ENCODE results near the gene NINJ1.
A peak's percentile ranks its signal among the peaks of the same experiment; 100 is the strongest.

NINJ1 gene, protein sequence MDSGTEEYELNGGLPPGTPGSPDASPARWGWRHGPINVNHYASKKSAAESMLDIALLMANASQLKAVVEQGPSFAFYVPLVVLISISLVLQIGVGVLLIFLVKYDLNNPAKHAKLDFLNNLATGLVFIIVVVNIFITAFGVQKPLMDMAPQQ

DNA sequence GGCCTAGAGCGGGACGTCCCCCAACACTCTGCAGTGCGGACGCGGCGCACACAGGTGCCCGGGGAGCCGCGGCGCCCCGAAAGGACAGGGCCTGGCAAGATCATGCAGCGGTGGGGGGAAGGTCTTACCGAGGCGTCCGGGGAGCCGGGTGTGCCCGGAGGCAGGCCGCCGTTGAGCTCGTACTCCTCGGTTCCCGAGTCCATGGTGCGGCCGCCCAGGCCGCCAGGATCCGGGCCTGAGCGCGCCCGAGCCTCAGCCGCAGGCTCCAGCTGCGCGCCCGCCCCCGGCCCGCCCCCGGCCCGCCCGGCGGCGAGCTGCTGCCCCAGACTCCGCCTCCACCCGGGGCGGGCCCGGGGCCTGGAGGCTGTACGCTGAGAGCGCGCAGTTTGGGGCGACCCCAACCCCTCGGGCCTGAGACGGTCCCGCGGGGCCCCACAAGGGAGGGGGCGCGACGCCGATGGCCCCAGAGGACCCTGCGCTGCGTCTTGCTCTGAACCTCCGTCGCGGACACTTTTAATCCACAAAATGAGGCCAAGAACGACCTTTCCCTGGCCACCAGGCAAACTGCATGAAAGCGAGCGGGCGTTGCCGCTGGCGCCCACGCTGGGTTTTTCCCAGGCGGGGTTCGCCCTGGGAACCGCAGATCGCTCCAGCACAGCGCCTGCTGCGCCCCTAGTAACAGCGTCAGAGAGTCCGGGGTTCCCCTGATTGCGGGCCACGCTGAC, at the start of gene NINJ1:
TSS of gene NINJ1 (minus strand) at position 237 of the 725 bp plus-strand sequence. CDS start at position 203, 34 bp downstream.
- peaks cover 0 to 45% (median 28%) of the 10 kb centered on the region in 11 experiments; a peak in 13 of 22 replicates for H4K20me1 ChIP-seq
- H3K27me3 ChIP-seq = no peaks in the 10 kb centered on the region
- H3K9ac ChIP-seq = peak within 1 kb of the TSS; percentile 81 to 97 (median 90)
- no peak for TF ChIP-seq Cebpa-rat (IDR thresholded peaks at IDR 0.05)
- peaks cover 0 to 36% (median 9%) of the 10 kb centered on the region in 11 experiments; a peak in 12 of 22 replicates for H3K36me3 ChIP-seq
- peak within 1 kb of the TSS; percentile 82 to 100 (median 98) for H3K4me2 ChIP-seq
- peaks cover 71 to 93% (median 87%) of the 10 kb centered on the region in 10 experiments for H3K4me1 ChIP-seq
- peak within 1 kb of the TSS; percentile 77 to 96 (median 89) for H3K27ac ChIP-seq
- H3K4me3 ChIP-seq = peak within 1 kb of the TSS; percentile 84 to 97 (median 88)
- H3K9me3 ChIP-seq (replicated peaks in 1 of 11) = peaks cover 7 to 9% (median 8%) of the 10 kb centered on the region in 11 experiments

DNA sequence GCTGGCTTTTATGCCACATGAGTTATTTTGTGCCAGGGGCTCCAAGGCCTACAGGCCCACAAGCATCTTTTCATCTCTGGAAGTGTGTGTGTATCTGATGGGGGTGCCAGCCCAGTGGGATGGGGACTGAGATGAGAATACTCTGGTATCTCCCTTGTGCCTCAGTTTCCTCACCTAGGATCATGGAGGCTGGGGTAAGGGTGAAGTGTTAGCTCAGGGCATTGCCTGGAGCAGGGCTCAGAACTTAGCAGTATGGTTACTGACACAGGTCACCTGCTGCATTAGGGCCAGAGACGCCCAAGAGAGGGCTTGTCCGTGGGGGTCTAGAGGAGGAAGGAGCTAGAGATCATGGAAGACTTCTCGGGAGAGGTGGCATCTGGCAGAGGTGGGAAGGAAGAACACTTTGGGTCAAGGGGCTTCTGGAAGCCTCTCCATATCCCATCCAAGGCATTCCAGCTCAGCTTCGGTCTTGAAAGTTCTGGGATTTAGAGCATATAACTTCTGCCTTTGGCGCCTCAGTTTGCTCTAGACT, 49.1 kb upstream of the NINJ1 start:
- no peak for TF ChIP-seq Cebpa-rat (IDR thresholded peaks at IDR 0.05)
- Histone ChIP-seq H3K9me3 (replicated peaks in 1 of 11) (no peaks in the 10 kb centered on the region), H3K4me3 (peak overlapping the region; percentile 59 to 79 (median 74)), H3K27me3 (peaks cover 0 to 41% (median 14%) of the 10 kb centered on the region in 11 experiments; a peak in 15 of 22 replicates), H4K20me1 (peaks cover 0 to 28% (median 0%) of the 10 kb centered on the region in 11 experiments; a peak in 6 of 22 replicates), H3K36me3 (no peaks in the 10 kb centered on the region), H3K4me1 (peaks cover 7 to 51% (median 36%) of the 10 kb centered on the region in 10 experiments), H3K9ac (peak overlapping the region in 8 of 11 experiments; percentile 69 to 88 (median 78); a peak in 14 of 22 replicates), H3K27ac (no peak overlapping the region), H3K4me2 (peak overlapping the region; percentile 90 to 99 (median 97))

- H3K4me1 ChIP-seq = peaks cover 7 to 54% (median 37%) of the 10 kb centered on the region in 10 experiments
Measured at GRCh38 chr9:93182572-93182971, 48.5 kb upstream of the NINJ1 start.

DNA sequence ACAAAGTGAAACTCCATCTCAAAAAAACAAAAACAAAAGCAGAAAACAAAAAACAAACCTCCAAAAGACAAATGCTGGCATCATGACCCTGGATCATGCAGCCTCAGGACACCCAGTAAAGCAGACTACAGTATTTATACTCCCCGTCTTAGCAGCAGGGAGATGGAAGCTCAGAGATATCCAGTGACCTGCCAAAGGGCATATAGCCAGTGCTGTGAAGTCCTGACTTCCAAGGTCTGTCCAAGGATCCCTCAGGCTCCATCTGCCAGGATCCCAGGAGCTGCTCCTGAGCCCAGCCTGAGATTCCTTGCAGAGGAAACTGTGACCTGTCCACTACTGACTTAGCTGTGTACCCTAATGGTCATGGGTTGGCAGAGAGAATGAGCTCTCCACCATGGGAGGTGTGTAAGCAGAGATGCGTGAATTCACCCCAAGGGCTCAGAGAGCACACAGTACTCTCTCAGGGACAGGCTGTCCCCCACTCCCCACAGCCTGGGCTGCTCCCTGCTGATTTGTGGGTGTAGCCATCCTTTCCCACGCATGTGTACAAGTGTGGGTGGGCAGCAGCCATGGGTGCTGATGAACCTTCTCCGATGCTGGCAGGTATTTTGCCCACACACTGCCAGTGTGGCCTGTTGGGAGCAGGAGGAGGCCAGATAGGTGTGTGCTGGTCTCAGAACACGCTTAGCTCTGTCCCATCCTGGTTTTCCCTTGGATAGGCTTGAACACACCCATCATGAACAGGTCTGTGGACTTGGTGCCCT, 47.8 kb upstream of the NINJ1 start:
- Histone ChIP-seq H3K4me1 (peaks cover 7 to 47% (median 35%) of the 10 kb centered on the region in 10 experiments), H4K20me1 (peaks cover 0 to 19% (median 0%) of the 10 kb centered on the region in 11 experiments; a peak in 6 of 22 replicates), H3K9ac (no peak overlapping the region), H3K4me2 (no peak overlapping the region), H3K27me3 (peaks cover 0 to 41% (median 14%) of the 10 kb centered on the region in 11 experiments; a peak in 15 of 22 replicates), H3K27ac (no peak overlapping the region), H3K4me3 (no peak overlapping the region), H3K9me3 (replicated peaks in 1 of 11) (no peaks in the 10 kb centered on the region), H3K36me3 (no peaks in the 10 kb centered on the region)
- TF ChIP-seq Cebpa-rat (IDR thresholded peaks at IDR 0.05) = no peak

More at GRCh38 chr9:93182572-93182971, 48.5 kb upstream of the NINJ1 start:
- Histone ChIP-seq H3K9me3 (replicated peaks in 1 of 11) (no peaks in the 10 kb centered on the region), H3K9ac (no peak overlapping the region), H3K36me3 (no peaks in the 10 kb centered on the region), H3K27me3 (peaks cover 0 to 41% (median 14%) of the 10 kb centered on the region in 11 experiments; a peak in 15 of 22 replicates), H3K4me3 (no peak overlapping the region), H3K4me2 (peak overlapping the region in 4 of 11 experiments; percentile 90 to 99 (median 97); a peak in 5 of 22 replicates), H3K27ac (no peak overlapping the region), H4K20me1 (peaks cover 0 to 25% (median 0%) of the 10 kb centered on the region in 11 experiments; a peak in 6 of 22 replicates)
- TF ChIP-seq Cebpa-rat (IDR thresholded peaks at IDR 0.05) = no peak

GRCh38 chr9:93180938-93181337, 46.9 kb upstream of the NINJ1 start:
- Histone ChIP-seq H4K20me1 (peaks cover 0 to 17% (median 0%) of the 10 kb centered on the region in 11 experiments; a peak in 3 of 22 replicates), H3K27me3 (peaks cover 0 to 41% (median 14%) of the 10 kb centered on the region in 11 experiments; a peak in 15 of 22 replicates), H3K4me3 (no peak overlapping the region), H3K27ac (no peak overlapping the region), H3K9ac (no peak overlapping the region), H3K9me3 (replicated peaks in 1 of 11) (no peaks in the 10 kb centered on the region), H3K36me3 (no peaks in the 10 kb centered on the region), H3K4me2 (no peak overlapping the region), H3K4me1 (peaks cover 7 to 37% (median 28%) of the 10 kb centered on the region in 10 experiments)
- no peak for TF ChIP-seq Cebpa-rat (IDR thresholded peaks at IDR 0.05)

GRCh38 chr9:93178851-93179786, 45.1 kb upstream of the NINJ1 start:
- no peak overlapping the region for H3K27ac ChIP-seq
- H3K4me1 ChIP-seq = peaks cover 7 to 30% (median 20%) of the 10 kb centered on the region in 10 experiments
- H3K36me3 ChIP-seq = no peaks in the 10 kb centered on the region
- H3K27me3 ChIP-seq = peaks cover 0 to 27% (median 8%) of the 10 kb centered on the region in 11 experiments; a peak in 15 of 22 replicates
- H3K9me3 ChIP-seq (replicated peaks in 1 of 11) = no peaks in the 10 kb centered on the region
- H3K4me2 ChIP-seq = no peak overlapping the region
- 0 out of 22 replicates have a peak, but pooled peaks cover 0 to 10% (median 0%) of the 10 kb centered on the region in 11 experiments for H4K20me1 ChIP-seq
- H3K9ac ChIP-seq = no peak overlapping the region
- no peak for TF ChIP-seq Cebpa-rat (IDR thresholded peaks at IDR 0.05)
- H3K4me3 ChIP-seq = no peak overlapping the region

DNA sequence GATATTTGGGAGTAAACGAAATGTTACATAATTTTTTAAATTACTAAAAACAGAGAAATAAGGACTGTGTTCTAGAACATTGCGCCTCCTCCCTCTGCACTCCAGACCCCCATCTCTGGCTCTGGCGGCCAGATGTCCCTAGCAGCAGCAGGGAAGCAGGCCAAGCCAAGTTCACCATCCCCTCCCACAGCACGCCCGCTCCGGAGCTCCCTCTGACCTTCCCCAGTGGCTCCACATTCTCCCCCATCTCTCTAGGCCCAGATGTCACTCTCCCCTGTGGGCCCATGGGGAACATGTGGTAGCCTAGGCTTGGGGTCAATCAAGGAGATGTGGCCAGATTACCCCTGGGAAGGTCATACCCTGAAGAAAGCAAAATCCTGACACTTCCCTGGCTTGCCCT, 43.6 kb upstream of the NINJ1 start:
- Histone ChIP-seq H3K9ac (no peak overlapping the region), H3K4me3 (no peak overlapping the region), H3K27me3 (peaks cover 0 to 12% (median 0%) of the 10 kb centered on the region in 11 experiments; a peak in 7 of 22 replicates), H3K9me3 (replicated peaks in 1 of 11) (no peaks in the 10 kb centered on the region), H3K36me3 (no peaks in the 10 kb centered on the region), H4K20me1 (no peaks in the 10 kb centered on the region), H3K27ac (no peak overlapping the region), H3K4me2 (peak overlapping the region in 5 of 11 experiments; percentile 1 to 25 (median 4); a peak in 1 of 22 replicates), H3K4me1 (peaks cover 0 to 21% (median 9%) of the 10 kb centered on the region in 10 experiments; a peak in 14 of 20 replicates)
- TF ChIP-seq Cebpa-rat (IDR thresholded peaks at IDR 0.05) = no peak
